SK-N-MC (cell line): Measurements from ENCODE around the gene HINT1.

Source experiments
- DNase-seq: peaks from one replicate; pipeline ENCODE4 v3.0.0-alpha.2; 2011; ENCODE audit warnings: low read depth, low spot score
- H3K27ac ChIP-seq: fragments of 200-600 bp; sonication (generic); 2 replicates; pipeline ENCODE4 v1.5.1; 2016; ENCODE audit warnings: mixed run types
- H3K36me3 ChIP-seq: fragments of 200-600 bp; sonication (generic); 2 replicates; pipeline ENCODE4 v1.6.1; 2017; ENCODE audit warnings: antibody characterized with exemption, low read length, mixed read lengths; ENCODE audit not compliant: insufficient read depth
- H3K4me3 ChIP-seq: fragments of 200-600 bp; sonication (generic); 2 replicates; pipeline ENCODE4 v1.5.1; 2016
- H3K9ac ChIP-seq: fragments of 200-600 bp; sonication (generic); 2 replicates; pipeline ENCODE4 v1.8.0; 2017; ENCODE audit warnings: mixed run types, mixed read lengths; ENCODE audit not compliant: insufficient read length
- H3K9me3 ChIP-seq: fragments of 200-600 bp; sonication (generic); 2 replicates; pipeline ENCODE4 v1.6.1; 2017; ENCODE audit warnings: low read depth, mild to moderate bottlenecking, antibody characterized with exemption, low read length, moderate library complexity, mixed read lengths
- EZH2 ChIP-seq: fragments of 200-600 bp; sonication (generic); IDR thresholded peaks from one replicate; pipeline ENCODE4 v1.6.1; 2017; ENCODE audit warnings: antibody characterized with exemption
- FOXP2 ChIP-seq: optimal IDR thresholded peaks from 2 replicates; pipeline ENCODE3; 2011; ENCODE audit warnings: mild to moderate bottlenecking, moderate library complexity; ENCODE audit not compliant: insufficient read depth; ENCODE audit errors: extremely low read length, control extremely low read depth
- POLR2AphosphoS5 ChIP-seq: IDR thresholded peaks from 2 replicates; pipeline ENCODE4 v1.6.1; 2012; ENCODE audit warnings: mild to moderate bottlenecking, low read depth, low read length, borderline replicate concordance

HINT1 gene

GRCh38 chr5:131109540-131110255 lies 55.4 kb downstream of the HINT1 start:
- DNase-seq, result peak; percentile 51
- no peak overlapping the region for H3K27ac ChIP-seq
- H3K9ac ChIP-seq, result no peak overlapping the region
- no peak overlapping the region for H3K4me3 ChIP-seq
- no peaks in the 10 kb centered on the region for H3K9me3 ChIP-seq
- H3K36me3 ChIP-seq, result no peaks in the 10 kb centered on the region
- no peak for TF ChIP-seq FOXP2
- TF ChIP-seq EZH2, result no peak
- no peak for TF ChIP-seq POLR2AphosphoS5
